ENCODE data around the gene HBM.
"Not testable (repeated sequence)": the region's sequence is repeated elsewhere in the genome, so short reads cannot be mapped to it uniquely, and the experiment has no call there.

HBM gene

DNA sequence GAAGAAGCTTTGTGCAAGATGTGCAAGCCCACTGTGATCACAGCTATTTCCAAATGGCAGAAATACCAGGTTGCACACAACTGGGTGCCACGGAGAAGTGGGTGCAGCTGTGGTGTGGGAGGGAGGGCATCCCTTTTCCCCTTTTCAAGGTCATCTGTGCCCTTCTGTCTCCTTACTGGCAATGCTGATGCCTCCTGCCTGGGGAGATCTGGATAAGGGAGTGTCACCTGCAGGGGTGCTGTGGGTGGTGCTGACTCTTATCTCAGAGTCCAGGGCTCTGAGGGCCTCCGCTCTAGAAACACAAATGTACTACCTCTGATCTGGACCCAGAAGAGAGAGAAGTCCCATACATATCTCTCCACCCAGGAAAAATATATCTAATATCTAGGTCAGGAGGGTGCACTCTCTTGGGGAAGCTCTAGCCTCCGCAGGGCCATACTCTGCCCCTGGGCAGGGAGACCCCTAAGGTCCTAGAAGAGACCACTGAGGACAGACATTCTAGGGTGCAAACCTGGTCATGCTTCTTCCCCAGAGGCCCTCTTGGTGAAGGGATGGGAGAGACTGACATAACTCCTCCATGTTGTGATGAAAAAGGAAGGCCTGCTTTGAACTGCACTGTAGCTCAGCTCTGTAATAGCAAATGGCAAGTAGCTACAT is 45.8 kb upstream of the HBM start:
- no peaks in the 10 kb centered on the region for H3K4me1 ChIP-seq (ENCODE audit: control insufficient read depth in 1 of 2, insufficient read depth in 1 of 2, low read depth in 1 of 2, low read length in 1 of 2)
- no peaks in the 10 kb centered on the region for H3K9me3 ChIP-seq
- H3K27ac ChIP-seq, result no peak overlapping the region
- no peak overlapping the region for H3K4me3 ChIP-seq (ENCODE audit: low read depth in 1 of 2, low read length in 1 of 2)
- H3K27me3 ChIP-seq, result no peaks in the 10 kb centered on the region
- H3K36me3 ChIP-seq, result peaks cover 5% of the 10 kb centered on the region
- TF ChIP-seq, protein P1, sequence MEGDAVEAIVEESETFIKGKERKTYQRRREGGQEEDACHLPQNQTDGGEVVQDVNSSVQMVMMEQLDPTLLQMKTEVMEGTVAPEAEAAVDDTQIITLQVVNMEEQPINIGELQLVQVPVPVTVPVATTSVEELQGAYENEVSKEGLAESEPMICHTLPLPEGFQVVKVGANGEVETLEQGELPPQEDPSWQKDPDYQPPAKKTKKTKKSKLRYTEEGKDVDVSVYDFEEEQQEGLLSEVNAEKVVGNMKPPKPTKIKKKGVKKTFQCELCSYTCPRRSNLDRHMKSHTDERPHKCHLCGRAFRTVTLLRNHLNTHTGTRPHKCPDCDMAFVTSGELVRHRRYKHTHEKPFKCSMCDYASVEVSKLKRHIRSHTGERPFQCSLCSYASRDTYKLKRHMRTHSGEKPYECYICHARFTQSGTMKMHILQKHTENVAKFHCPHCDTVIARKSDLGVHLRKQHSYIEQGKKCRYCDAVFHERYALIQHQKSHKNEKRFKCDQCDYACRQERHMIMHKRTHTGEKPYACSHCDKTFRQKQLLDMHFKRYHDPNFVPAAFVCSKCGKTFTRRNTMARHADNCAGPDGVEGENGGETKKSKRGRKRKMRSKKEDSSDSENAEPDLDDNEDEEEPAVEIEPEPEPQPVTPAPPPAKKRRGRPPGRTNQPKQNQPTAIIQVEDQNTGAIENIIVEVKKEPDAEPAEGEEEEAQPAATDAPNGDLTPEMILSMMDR (IDR thresholded peaks at IDR 0.05), result no peak

DNA sequence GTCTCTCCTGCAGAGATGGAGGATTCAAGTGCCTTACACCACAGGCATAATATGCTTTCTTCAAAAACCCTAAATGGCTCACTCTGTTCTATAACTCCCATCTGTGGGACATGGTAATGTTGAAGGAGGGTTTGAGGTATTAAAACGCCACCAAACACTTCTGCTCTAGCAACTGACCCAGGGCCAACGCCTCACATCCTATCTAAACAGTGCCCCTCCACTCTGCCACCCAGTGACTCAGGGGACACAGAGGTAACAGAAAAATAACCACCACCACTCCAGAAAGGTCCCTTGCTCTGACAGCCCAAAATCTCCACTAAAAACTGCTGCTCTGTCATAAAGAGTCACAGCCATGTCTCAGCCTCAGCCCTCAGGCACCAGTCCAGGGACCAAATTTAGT is 45.0 kb upstream of the HBM start:
- Histone ChIP-seq H3K4me1 (ENCODE audit: control insufficient read depth in 1 of 2, insufficient read depth in 1 of 2, low read depth in 1 of 2, low read length in 1 of 2) (no peaks in the 10 kb centered on the region), H3K9me3 (no peaks in the 10 kb centered on the region), H3K27ac (no peak overlapping the region), H3K27me3 (no peaks in the 10 kb centered on the region), H3K36me3 (peaks cover 5% of the 10 kb centered on the region), H3K4me3 (ENCODE audit: low read depth in 1 of 2, low read length in 1 of 2) (no peak overlapping the region)
- TF ChIP-seq, protein P1 (IDR thresholded peaks at IDR 0.05), result no peak

DNA sequence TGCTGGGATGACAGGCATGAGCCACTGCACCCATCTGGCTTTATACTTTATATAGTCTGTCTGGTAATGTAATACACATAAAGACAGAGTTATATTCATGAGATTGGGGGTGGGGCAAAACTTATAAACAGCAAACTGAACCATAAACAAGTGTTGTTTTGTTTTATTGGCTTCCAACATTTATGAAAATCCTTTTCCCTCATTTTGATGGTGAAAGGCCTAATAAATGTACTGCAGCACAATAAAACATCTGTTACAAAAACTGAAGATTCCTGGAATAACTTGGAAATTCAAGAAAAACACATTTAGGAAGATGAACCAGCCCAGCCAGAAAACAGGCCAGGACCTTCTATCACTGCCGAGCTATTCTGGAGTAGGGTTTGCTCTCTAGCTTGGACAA is 43.4 kb upstream of the HBM start:
- H3K27me3 ChIP-seq, result no peaks in the 10 kb centered on the region
- H3K4me3 ChIP-seq (ENCODE audit: low read depth in 1 of 2, low read length in 1 of 2), result no peak overlapping the region
- TF ChIP-seq, protein P1 (IDR thresholded peaks at IDR 0.05), result no peak
- peaks cover 5% of the 10 kb centered on the region for H3K36me3 ChIP-seq
- no peaks in the 10 kb centered on the region for H3K9me3 ChIP-seq
- H3K27ac ChIP-seq, result no peak overlapping the region
- no peaks in the 10 kb centered on the region for H3K4me1 ChIP-seq (ENCODE audit: control insufficient read depth in 1 of 2, insufficient read depth in 1 of 2, low read depth in 1 of 2, low read length in 1 of 2)

DNA sequence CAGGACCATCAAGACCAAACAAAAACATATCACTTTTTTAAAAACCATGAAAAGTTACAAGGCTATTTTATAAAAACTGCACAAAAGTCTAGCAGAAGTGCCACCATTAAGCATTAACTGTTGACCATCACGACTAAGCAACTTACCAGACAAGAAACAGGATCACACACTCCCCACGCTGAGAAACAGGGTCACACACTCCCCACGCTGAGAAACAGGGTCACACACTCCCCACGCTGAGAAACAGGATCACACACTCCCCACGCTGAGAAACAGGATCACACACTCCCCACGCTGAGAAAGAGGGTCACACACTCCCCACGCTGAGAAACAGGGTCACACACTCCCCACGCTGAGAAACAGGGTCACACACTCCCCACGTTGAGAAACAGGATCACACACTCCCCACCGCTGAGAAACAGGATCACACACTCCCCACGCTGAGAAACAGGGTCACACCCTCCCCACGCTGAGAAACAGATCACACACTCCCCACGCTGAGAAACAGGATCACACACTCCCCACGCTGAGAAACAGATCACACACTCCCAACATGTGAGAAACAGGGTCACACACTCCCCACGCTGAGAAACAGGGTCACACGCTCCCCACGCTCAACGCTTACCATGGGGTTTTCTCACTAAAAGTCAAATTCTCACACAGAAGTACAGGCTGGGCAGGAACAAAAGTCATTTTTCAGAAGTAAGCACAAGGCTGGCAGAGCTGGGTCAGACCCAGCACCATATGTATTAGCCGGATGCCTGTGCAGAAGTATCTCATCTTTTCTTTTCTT is 42.0 kb upstream of the HBM start:
- not testable (repeated sequence) for H3K4me3 ChIP-seq (ENCODE audit: low read depth in 1 of 2, low read length in 1 of 2); H3K4me1 ChIP-seq (ENCODE audit: control insufficient read depth in 1 of 2, insufficient read depth in 1 of 2, low read depth in 1 of 2, low read length in 1 of 2); H3K36me3 ChIP-seq; H3K27me3 ChIP-seq; H3K9me3 ChIP-seq; H3K27ac ChIP-seq

DNA sequence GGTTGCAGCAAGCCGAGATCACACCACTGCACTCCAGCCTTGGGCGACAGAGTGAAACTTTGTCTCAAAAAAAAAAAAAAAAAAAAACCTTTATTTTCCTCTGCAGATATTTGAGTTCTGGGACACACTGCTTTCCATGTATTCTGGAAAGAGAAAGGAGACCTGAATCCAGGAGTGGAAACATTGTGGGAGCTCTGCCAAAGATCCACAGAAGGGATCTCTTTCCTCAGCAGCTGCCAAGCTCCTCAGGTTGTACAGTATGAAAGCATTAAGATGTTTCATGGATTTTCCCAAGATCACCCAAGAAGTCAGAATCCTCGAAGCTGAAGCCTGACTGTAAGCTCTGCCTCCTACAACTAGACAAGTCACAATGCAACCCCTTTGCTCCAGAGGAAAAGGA is 40.8 kb upstream of the HBM start:
- TF ChIP-seq, protein P1 (IDR thresholded peaks at IDR 0.05), result no peak
- no peak overlapping the region for H3K4me3 ChIP-seq (ENCODE audit: low read depth in 1 of 2, low read length in 1 of 2)
- no peaks in the 10 kb centered on the region for H3K9me3 ChIP-seq
- H3K36me3 ChIP-seq, result peaks cover 5% of the 10 kb centered on the region
- no peak overlapping the region for H3K27ac ChIP-seq
- no peaks in the 10 kb centered on the region for H3K4me1 ChIP-seq (ENCODE audit: control insufficient read depth in 1 of 2, insufficient read depth in 1 of 2, low read depth in 1 of 2, low read length in 1 of 2)
- H3K27me3 ChIP-seq, result no peaks in the 10 kb centered on the region

DNA sequence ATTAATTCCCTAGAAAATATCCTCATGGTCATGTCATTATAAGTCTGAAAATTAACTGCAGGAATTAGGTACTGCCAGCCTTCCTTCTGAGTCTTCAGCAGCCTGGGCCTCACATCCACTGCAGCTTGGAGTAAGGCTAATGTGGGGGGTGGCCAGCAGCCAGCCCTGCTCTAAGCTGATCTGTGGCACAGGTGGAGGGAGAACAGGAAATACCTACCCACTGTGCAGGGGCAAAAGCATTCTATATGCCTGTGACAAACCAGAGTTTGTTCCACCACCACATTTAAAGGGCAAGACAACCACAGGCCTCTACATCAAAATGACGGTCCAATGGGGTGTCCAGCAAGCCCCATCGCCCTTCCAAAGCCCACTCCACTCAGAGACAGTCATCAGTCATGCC is 36.7 kb upstream of the HBM start:
- Histone ChIP-seq H3K36me3 (no peaks in the 10 kb centered on the region), H3K9me3 (no peaks in the 10 kb centered on the region), H3K27ac (no peak overlapping the region), H3K27me3 (no peaks in the 10 kb centered on the region), H3K4me1 (ENCODE audit: control insufficient read depth in 1 of 2, insufficient read depth in 1 of 2, low read depth in 1 of 2, low read length in 1 of 2) (no peaks in the 10 kb centered on the region), H3K4me3 (ENCODE audit: low read depth in 1 of 2, low read length in 1 of 2) (no peak overlapping the region)
- TF ChIP-seq, protein P1 (IDR thresholded peaks at IDR 0.05), result no peak
